Large intestine (tissue), 3 donors: ENCODE results near the gene LAMA5. TPM values are rescaled to one million over a fixed set of nuclear protein-coding genes. Genes with fewer than 3 reads are reported as not detected.

ENCODE experiments used
- DNase-seq, 2 donors: peaks; one replicate each; pipeline versions ENCODE4 v3.0.0 to v3.0.0-alpha.2; 2013
- H3K27ac ChIP-seq: one replicate; pipeline ENCODE4 v1.5.1; 2013; ENCODE audit warnings: low read length
- H3K27me3 ChIP-seq: 2 replicates; pipeline ENCODE4 v1.6.1; 2013; ENCODE audit warnings: low read length; ENCODE audit not compliant: control insufficient read depth, insufficient read depth
- H3K36me3 ChIP-seq: 2 replicates; pipeline ENCODE4 v1.6.1; 2013; ENCODE audit warnings: low read length; ENCODE audit not compliant: control insufficient read depth, insufficient read depth
- H3K4me1 ChIP-seq: one replicate; pipeline ENCODE4 v1.6.1; 2013; ENCODE audit warnings: low read length; ENCODE audit not compliant: control insufficient read depth, insufficient read depth
- H3K4me3 ChIP-seq: one replicate; pipeline ENCODE4 v1.5.1; 2013; ENCODE audit warnings: low read length
- H3K9me3 ChIP-seq: one replicate; pipeline ENCODE4 v1.6.1; 2013; ENCODE audit warnings: mild to moderate bottlenecking, low read depth, low read length, moderate library complexity; ENCODE audit not compliant: control insufficient read depth
- WGBS: methylation state at CpG from one replicate; pipeline ENCODE4 v1.1.5; 2013; ENCODE audit warnings: low lambda C conversion rate; ENCODE audit not compliant: insufficient coverage; 5-methylcytosine and 5-hydroxymethylcytosine counted together
- polyA plus RNA-seq: library from polyadenylated mRNA; unstranded; fragments of 120-200 nt; gene quantifications from one replicate; pipeline ENCODE4 v1.2.1, GENCODE V29; 2013

Gene LAMA5
- polyA plus RNA-seq, 1 donor = 92.1 TPM

- Histone ChIP-seq H3K4me1 (no peaks in the 10 kb centered on the region), H3K27me3 (no peaks in the 10 kb centered on the region), H3K36me3 (peaks cover 66% of the 10 kb centered on the region), H3K27ac (no peak overlapping the region), H3K9me3 (no peaks in the 10 kb centered on the region), H3K4me3 (no peak overlapping the region)
- DNase-seq = no peak
- no CpG with 5 or more reads among the region's 46 CpGs for WGBS
Measured at GRCh38 chr20:62330576-62331317, 36.4 kb downstream of the LAMA5 start.

DNA sequence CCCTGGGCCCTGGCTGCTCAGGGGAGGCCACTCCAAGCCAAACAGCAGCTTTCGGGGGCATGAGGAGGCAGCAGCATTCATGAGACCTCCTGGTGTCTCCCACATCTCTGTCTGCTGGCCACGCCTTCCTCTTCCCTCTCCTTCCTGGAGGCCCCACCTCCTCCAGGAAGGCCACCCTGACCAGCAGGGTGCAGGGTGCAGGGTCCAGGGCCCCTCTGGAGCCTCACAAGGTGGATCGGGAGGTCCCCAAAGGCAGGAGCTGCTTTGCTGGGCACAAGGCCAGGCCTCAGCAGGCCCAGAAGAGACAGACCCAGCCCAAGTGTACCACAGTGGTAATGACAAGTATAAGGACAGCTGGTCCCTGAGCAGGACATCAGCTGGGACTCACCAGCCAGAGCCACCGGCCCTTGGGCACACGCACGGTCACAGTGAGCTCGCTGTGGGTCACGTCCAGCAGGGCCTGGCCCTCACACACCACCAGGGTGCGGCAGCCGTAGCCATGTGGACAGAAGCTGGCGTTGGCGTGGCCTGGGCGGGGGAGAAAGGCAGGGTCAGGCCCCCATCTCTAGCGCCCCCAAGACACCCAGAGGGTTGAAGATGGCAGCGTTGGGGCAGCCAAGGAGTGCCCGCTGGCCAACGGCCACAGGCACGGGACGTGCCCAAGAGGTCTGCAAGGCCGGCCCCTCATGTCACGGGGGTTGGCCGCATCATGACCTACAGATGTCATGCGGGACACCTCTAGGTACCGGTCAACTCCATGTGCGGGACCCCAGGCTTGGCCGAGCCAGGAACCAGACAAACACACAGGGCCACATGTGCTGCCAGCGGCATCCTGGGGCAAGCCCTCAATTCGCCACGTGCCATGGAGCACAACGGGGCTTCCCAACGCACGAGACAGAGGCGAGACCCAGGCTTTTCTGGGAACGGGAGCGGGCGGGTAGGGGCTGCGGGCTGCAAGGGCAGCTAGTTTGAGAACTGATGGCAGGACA, 37.4 kb downstream of the LAMA5 start:
- Histone ChIP-seq H3K4me1 (no peaks in the 10 kb centered on the region), H3K4me3 (no peak overlapping the region), H3K36me3 (peaks cover 69% of the 10 kb centered on the region), H3K27ac (no peak overlapping the region), H3K27me3 (no peaks in the 10 kb centered on the region), H3K9me3 (no peaks in the 10 kb centered on the region)
- 93% methylated on average over 3 of the region's 37 CpGs for WGBS
- no peak for DNase-seq

- Histone ChIP-seq H3K4me1 (no peaks in the 10 kb centered on the region), H3K9me3 (no peaks in the 10 kb centered on the region), H3K36me3 (peaks cover 65% of the 10 kb centered on the region), H3K27me3 (no peaks in the 10 kb centered on the region), H3K27ac (no peak overlapping the region), H3K4me3 (no peak overlapping the region)
- WGBS = no CpG with 5 or more reads among the region's 26 CpGs
- no peak for DNase-seq
Measured at GRCh38 chr20:62328684-62329388, 38.3 kb downstream of the LAMA5 start.

DNA sequence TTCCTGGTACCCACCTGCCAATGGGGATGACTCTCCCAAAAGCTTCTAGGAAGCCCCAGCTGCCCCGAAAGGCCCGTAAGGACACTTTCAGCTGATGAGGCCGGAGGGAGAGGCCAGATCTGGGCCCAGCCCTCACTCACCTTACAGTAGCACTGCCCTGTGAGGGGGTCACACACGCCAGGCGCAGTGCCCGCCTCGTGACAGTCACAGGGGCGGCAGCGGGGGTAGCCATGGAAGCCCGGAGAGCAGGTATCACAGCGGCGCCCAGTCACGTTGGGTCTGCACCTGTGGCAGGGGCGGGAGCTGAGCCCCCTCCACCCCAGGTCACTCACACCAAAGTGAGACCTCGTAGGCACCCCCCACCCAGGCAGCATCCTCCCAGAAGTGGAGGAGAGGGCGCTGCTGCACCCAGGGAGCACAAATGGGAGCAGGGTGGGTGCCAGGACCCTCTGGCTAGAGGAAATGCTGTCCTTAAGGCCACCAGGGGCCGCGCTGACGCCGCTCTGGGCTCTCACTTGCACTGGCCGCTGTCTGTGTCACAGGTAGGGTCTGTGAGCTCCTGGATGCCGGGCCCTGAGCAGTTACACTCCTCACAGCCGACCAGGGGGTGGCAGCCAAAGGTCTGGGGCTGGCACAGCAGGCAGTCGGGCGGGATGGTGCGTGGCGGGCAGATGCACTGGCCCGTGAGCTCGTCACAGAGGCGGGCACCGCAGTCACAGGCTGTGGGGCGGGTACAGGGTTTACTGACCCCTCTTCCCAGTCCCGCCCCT, 39.2 kb downstream of the LAMA5 start:
- Histone ChIP-seq H3K4me1 (no peaks in the 10 kb centered on the region), H3K27me3 (no peaks in the 10 kb centered on the region), H3K27ac (no peak overlapping the region), H3K9me3 (no peaks in the 10 kb centered on the region), H3K4me3 (no peak overlapping the region), H3K36me3 (peaks cover 66% of the 10 kb centered on the region)
- no peak for DNase-seq
- WGBS = no CpG with 5 or more reads among the region's 33 CpGs

GRCh38 chr20:62326959-62327725, 40.0 kb downstream of the LAMA5 start:
- no CpG with 5 or more reads among the region's 30 CpGs for WGBS
- H3K4me3 ChIP-seq = no peak overlapping the region
- no peaks in the 10 kb centered on the region for H3K4me1 ChIP-seq
- no peak for DNase-seq
- no peaks in the 10 kb centered on the region for H3K9me3 ChIP-seq
- H3K27me3 ChIP-seq = no peaks in the 10 kb centered on the region
- peaks cover 60% of the 10 kb centered on the region for H3K36me3 ChIP-seq
- H3K27ac ChIP-seq = no peak overlapping the region

DNA sequence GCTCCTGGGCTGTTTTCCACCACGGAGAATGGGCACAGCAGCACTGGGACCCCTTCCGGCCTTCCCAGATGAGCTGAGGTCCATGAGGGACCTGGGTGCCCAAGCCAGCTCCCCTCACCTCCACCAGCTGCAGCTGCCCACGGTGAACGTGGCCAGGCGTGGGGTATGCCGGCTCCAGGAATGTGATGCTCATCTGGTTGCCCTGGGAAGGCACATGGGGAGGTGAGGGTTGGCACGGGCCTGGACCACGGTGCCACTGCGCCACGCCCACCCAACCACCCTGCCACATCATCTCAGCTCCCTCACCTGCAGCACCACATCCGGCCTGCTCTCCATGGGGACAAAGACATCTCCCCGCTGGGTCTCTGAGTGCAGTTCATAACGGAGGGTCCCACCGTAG, 40.6 kb downstream of the LAMA5 start:
- Histone ChIP-seq H3K36me3 (peaks cover 59% of the 10 kb centered on the region), H3K4me3 (no peak overlapping the region), H3K27me3 (no peaks in the 10 kb centered on the region), H3K27ac (no peak overlapping the region), H3K9me3 (no peaks in the 10 kb centered on the region), H3K4me1 (no peaks in the 10 kb centered on the region)
- DNase-seq = no peak
- WGBS = no CpG with 5 or more reads among the region's 14 CpGs

DNA sequence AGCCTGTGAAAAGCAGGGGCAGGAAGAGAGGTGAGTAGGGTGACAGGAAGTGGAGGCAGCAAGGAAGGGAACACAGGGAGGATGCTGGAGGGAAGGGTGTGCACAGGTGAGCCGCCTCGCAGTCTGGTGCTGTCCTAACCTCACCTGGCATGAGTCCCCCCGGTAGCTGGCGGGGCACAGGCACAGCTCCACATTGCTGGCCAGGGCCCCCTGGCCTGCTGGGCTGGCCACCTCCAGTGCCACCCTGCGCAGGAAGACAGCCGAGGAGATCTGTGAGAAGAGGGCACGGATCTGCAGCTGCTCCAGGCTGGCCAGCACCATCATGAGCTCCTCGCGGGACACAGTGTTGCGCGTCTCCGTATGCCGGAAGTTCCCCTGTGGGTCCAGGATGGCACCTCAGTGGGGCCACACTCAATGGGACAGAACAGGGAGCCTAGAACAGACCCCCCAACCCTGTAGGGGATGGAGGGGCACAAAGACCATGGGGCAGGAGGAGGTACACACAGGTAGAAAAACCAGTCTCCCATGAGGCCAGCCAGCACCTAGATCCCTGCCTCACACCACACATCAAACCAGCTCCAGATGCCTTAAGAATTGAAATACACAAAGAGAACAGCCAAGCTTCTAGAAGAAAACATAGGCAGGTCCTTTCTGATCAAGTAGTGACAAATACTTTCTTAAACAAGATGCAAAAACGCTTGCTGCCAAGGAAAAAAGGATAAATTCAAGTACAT, 41.8 kb downstream of the LAMA5 start:
- Histone ChIP-seq H3K4me1 (no peaks in the 10 kb centered on the region), H3K9me3 (no peaks in the 10 kb centered on the region), H3K27me3 (no peaks in the 10 kb centered on the region), H3K4me3 (no peak overlapping the region), H3K36me3 (peaks cover 58% of the 10 kb centered on the region), H3K27ac (no peak overlapping the region)
- no peak for DNase-seq
- no CpG with 5 or more reads among the region's 14 CpGs for WGBS

- no peak overlapping the region for H3K4me3 ChIP-seq
- H3K36me3 ChIP-seq = peaks cover 50% of the 10 kb centered on the region
- no peak overlapping the region for H3K27ac ChIP-seq
- no peaks in the 10 kb centered on the region for H3K27me3 ChIP-seq
- no peak for DNase-seq
- H3K9me3 ChIP-seq = no peaks in the 10 kb centered on the region
- WGBS = no CpG with 5 or more reads among the region's 25 CpGs
- H3K4me1 ChIP-seq = no peaks in the 10 kb centered on the region
Measured at GRCh38 chr20:62323980-62324906, 42.9 kb downstream of the LAMA5 start.
